CMK (cell line): ENCODE results near the gene DGKB.

Experiments
- DNase-seq: peaks from one replicate; pipeline ENCODE4 v3.0.0-alpha.2; 2010; ENCODE audit warnings: low read depth

The DGKB gene

DNA sequence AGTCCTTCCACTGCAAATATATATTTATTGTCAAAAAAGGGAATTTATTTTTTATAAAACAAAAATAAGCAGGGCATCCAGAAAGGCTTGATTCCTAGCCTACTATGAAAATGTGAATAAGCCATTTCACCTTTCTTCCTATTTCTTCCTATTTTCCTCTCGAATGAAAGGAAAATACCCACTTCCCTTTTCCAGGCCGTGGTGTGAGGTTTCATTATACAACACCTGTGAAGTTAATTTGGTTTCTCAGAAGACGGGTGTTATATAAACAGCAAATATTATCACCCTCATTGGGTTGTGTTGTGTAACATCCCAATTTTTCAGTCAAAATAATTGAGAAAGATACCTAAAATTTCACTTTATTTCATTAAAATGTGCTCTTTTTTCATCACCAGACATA is 214.3 kb downstream of the DGKB start:
- DNase-seq: no peak

DNA sequence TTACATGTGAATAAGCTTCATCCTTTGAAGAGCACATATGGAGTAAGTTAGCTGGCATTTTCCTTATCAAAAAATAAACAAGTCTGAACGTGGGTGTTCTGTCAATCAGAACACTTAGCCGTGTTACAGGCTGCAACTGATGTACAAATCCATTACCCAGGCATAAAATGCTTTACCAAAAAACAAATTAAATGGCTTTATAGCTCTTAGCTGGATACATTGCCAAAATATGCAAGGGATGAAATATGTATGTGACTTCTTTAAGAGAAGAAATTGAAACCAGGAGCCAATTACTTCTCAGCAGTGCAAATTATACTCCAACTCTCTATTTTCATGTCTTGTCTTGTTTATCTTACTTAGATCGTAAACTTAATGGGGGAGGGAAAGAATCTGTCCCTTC is 214.8 kb downstream of the DGKB start:
- DNase-seq: no peak

DNA sequence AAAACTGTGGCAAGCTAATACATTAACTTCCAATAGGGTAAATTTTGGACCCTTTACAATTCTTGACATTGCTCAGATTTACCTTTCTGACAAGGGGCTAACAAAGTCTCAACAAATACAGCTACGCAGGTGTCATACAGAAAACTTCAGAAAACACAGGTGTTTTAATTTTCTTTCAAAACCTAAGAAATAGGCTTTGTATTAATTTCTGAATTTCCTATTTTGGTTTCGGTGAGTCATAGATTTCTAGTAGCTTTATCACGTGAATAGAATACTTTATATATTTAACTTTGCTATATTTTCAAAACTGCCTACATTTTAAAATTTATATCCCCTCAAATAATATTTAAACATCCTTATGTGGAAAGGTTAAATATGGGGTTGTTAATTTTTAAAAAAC is 215.3 kb downstream of the DGKB start:
- no peak for DNase-seq

DNA sequence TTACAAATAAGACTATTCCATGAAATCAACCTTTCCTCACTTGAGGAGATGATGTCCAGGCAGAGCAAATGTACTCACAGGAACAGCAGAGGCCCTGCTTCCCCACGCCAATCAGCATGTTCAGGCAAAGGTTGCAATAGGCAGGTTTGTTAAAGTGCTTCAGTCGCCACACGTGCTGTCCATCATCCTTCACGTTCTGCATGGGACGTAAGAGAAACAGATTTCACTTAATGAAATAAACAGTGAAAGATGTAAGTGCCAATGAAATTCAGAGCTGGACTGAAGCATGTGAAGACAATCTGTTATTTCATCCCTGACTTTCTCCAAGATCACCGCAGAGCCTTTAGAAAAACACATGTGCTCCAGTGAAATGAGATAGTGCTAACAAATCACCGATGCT is 217.4 kb downstream of the DGKB start:
- DNase-seq: no peak

DNA sequence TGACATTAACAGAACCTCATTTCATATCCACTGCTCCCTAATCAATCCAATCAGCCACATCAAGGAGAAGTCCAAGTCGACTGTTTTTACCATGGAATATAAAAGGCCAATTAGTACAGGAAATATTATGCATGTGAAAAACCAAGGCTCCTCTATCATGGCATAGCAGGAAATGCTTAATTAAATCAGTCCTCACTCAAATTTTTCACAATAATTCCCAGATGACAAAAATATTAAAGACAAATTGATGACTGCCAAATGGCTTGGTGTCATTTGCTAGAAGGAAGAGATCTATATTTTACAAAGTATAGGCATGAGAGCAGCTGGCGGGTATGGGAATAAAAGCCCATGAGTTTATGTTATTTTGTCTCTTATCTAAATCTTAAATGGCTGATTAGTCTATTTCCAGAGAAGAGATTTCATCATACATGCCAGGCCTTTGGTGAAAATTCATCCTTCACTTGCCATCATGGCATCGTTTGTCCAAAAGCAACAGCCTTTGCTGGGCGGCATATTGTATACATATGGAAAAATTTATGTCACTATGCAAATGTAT is 219.6 kb downstream of the DGKB start:
- no peak for DNase-seq

DNA sequence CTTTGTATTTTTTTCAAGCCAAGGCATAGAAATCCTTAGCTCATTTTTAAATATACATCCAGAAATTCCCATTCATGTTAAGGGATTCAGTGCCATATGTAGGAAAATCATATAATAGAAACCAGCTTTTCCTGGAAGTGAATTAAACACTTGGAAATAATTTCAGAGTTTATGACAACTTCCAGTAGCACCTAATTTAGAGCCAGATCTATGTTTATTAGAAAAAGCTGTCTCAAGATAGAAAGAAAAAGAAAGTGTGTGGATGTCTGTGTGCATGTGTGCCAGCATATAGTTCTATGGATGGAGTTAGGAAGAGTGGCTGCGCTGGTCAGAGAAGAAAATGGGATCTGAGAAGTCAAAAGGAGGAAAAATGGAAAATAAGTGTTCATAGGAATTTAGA is 225.7 kb downstream of the DGKB start:
- no peak for DNase-seq

DNA sequence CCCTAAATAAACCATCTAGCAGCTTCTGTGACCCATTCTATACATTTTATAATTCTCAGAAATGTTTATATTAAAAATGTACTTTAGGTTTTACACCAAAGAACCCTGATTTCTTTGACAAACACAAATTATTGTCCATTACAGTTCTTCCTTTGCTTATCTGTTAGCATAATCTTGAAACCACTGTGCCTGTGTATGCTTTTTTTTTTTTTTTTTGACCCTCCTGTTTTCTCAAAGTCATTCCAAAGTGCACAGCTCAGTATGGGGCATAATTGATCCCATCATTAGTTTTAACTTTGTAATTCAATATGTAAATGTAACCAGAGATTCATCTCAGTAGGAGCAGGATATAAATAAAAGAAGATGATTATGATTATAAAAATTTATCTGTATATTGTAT is 229.3 kb downstream of the DGKB start:
- DNase-seq: no peak

DNA sequence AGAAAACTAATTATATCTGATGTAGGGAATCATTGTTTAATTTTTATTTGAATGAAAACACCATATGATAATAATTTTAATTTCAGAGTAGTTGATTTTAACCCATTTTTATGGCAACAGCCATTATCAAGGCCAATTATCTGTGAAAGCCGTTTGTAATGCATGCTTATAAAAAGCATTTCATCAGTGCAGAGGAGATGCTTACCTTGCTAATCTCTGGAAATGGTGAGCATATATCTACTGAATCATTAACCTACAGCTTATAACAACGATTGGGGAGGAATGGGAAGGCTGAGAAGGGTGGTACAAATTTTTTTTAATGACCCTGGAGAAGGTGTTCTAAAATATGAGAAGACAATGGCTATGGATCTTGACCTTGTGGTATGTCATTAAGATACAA is 235.6 kb downstream of the DGKB start:
- DNase-seq: no peak

DNA sequence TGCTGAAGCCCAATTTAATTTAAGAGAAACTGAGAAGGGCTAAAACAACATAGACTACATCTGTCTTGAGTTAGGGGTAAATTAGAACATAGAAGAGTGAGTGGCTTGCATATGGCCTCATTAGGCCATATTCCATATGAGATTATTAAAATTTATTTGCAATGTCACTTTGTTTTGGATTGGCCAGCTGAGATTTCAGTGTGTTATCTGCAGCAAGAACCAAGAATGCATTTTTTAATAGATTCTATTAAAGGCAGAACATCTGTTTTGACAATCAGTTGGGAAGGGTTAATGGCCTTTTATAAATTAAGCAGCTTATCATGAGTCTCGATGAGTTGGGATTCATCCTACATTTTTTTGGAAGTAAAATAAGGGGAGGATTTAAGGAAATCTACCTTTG is 236.2 kb downstream of the DGKB start:
- no peak for DNase-seq

DNA sequence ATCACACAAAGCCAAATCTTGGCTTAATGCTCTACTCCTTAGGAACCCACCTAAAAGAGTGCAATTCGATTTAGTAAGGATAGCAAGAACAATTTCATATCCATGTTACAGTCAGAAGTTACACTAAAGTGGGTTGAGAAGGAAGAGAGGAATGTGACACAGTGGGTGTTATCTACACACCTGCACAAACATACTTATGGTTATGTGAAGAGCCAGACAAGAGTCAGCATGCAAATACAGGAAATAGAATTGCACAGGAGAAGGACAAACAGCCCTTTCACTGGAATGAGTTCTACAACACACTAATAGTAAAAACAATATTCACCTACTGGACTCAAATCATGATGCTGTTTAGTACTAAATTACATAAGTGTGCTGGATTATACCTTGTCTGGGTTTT is 262.8 kb downstream of the DGKB start:
- no peak for DNase-seq

DNA sequence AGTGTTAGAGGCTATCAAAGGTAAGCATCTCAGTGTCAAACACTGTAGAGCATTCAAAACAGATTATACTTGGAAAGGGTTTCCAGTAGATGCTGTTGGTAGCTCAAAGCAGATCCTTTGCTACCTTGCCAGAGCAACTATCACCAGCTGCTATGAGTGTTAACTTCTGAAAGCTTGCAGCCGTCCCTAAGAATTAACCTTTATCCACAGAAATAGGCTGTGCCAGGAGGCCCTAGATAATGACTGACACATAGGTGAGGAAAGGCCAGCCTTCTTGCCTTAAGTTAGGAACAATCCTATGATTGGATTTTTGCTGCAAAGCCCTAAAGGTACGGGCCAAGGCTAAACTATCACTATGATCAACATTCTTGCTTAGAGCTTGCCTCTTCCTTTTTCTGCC is 263.2 kb downstream of the DGKB start:
- DNase-seq: no peak

DNA sequence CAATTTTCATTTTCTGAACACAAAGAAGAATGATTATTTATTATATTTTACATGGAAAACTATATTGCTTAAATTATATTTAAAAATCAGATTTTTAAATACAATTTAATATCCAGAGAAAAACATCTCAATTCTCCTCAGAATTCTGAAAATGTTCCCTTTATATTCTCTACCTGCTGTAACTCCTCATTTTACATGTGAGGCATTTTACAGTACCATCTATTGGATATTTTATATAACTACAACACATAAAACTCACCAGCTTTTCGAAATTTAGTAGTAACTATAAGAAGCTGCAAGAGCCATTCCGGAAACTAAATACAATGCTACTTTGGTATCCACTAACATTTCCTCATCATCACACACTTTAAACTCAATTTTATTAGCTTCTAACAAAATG is 264.6 kb downstream of the DGKB start:
- no peak for DNase-seq

DNA sequence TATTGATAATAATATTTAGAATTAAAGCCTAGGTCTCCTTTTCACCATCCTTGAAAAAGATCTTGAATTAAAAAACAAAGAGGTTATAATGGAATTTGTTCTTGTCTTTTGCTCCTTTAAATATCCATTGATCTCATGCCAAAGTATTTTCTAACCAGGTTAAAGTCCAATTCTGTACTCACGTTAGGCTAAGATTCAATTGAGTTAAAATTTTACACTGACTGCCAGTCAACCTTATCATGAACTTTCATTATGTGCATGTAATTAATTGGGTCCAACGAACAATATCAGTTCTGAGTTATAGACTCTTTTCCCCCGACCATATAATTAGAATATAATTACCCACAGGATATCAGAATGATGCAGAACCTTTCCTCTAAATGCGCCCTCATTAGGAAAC is 266.6 kb downstream of the DGKB start:
- no peak for DNase-seq

DNA sequence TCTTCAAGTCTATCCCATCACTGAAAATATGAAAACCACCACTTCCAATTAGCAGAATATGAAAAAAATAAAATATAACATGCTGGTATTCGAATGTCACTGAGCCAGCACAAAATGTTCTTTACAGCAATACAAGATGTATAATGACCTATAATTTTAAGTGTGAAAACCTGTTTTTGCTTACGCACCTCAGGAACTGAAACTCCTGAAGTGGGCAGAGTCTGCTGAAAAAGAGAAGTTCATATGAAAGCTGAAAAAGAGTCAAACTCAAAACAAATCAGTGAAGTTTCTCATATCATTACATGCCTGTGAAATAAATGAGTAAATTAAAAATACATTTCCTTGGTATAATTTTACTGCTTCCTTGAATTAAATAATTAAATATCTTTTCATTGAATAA is 272.5 kb downstream of the DGKB start:
- DNase-seq: no peak

DNA sequence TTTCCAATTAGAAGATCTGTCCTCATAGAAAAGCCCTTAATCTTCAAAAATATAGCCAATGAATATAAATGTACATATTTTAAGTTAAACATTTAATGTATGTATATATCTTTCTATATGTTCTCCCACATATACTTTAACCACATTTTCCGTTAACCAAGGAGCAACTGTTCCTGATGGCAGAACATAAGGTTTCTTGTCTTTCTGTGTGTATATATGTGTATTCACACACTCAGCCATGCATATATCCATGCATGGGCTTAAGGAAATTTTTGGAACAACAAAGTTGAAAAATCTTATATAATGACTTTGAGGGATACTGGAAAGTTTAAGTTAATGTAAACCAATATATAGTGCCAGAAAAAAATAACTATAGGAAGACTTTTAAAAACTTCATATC is 274.0 kb downstream of the DGKB start:
- DNase-seq: no peak

DNA sequence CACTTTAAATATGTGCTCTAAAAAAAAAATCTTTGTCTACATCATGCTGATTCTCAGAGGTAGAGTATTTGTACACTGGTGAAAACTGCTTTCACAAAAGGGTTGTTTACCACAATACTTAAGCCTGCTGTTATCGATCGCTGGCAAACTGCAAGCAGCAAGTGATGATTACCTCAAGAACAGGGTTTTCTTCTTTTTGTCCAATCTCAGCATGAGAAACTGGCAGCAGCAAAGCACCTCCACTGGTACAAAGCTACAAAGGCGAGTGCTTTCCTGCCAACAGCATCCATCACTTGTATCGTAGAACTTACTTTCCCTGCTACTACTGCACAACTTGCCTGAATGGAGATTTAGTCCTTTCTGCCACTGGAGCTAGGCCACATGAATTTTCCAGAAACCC is 276.5 kb downstream of the DGKB start:
- DNase-seq: no peak

DNA sequence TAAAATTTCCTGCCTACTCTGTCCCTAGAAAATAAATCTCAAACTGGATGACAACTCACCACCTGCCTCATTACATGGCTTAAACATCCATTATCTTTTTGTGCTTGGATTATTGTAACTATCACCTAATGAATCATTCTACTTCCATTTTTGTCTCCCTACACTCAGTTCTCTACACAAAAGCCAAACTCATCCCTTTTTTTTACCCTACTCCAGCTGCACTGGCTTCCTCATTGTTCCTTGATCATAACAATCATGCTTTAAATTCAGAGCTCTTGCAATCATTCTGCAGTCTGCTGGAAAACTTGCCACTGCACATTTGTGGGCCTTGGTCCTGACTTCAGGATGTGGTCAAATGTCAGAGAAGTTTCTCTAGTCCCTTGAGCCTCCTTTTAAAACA is 280.0 kb downstream of the DGKB start:
- DNase-seq: no peak

DNA sequence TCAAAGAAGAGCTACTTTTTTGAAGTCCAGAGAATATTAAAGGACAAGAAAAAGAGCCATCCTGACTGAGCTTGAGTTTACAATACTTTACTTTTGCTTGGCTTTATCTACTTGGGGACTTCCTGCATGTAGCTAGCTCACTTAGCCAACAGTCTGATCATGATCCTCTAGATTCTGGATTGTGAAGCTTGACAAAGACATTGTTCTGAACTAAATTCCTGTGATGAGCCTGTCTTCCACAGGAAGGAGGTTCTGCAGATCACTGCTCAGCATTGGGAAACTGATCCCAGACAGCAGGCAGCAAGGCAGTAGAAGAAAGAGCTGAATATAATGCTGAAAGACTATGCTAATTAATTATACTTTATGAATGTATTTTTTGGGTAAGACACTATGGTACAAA is 296.4 kb downstream of the DGKB start:
- peak; percentile 5 for DNase-seq

DNA sequence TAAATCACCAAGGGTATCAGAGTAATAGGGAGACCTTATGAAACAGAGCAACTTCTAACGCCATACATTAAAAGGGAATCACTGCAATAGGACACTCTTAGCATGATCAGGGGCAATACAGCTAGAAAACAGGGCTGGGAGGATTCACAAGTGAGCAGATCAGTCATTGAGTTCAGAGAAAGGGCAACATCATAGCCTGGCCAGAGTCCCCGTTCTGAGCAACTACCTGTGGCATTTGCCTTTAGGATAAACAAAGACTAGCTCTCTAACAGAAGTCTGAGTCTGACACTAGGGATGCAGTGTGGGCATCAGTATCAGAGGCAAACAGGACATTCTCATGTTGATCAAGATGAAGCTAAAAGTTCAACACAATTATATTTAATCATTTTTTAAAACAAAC is 297.9 kb downstream of the DGKB start:
- no peak for DNase-seq

DNA sequence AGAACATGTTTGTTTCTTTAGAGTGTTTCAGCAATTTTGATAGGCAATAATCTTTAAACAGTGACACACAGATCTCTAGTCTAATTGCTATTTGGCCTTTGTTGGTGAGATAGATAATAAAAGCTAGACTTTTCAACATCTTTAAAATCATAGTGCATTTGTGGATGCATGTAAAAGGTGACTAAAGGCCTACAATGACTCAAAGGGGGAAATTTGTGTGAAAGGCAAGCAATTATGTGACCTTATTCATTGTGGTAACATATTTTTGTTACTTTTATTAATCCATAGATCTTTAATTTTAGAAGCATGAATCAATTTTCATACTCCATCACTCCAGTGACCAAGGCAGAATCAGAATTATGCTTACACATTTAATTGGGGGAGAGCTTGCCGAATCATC is 299.7 kb downstream of the DGKB start:
- no peak for DNase-seq

DNA sequence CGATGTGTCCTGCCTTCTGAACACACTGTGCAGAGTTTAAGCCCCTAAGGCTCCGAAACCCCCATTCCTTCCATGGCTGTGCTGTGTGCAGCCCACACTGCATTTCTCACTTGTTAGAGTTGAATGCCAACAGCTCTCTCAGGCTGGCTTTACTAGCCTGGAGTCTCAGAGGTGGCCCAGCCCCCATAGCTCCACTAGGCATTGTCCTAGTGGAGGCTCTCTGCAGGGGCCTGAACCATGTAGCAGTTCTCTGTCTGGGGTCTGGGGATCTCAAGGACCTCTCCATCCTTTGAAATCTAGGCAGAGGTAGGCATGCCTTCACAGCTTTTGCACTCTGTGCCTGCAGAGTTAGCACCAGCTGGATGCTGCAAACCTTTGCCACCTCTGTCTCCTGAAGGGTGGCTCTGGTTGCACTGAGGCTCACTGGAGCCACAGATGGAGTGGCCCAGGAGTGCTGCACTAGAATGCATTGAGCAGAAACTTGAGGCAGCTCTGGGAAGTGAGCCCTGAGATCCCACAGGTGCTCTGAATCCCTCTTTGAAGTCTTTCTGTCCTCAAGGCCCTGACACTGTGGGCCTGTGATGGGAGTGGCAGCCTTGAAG is 301.7 kb downstream of the DGKB start:
- DNase-seq: no peak

DNA sequence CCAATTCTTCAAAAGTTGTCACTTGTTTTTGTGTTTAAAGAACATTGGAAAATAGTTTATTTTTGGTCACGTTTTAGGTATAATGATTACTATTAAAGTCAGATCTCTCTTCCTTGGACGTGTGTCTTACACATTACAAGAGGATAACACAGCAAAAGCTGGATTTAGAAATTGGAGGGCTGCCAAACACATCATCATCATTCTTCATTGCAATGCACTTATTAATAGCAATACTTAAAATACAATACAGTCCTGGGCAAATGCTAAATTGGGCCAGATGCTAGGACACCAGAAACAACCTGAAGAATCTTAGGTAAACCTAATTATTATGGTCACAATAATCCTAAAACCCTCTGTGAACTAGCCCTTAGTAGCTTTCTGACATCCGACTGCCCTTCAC is 303.6 kb downstream of the DGKB start:
- no peak for DNase-seq

DNA sequence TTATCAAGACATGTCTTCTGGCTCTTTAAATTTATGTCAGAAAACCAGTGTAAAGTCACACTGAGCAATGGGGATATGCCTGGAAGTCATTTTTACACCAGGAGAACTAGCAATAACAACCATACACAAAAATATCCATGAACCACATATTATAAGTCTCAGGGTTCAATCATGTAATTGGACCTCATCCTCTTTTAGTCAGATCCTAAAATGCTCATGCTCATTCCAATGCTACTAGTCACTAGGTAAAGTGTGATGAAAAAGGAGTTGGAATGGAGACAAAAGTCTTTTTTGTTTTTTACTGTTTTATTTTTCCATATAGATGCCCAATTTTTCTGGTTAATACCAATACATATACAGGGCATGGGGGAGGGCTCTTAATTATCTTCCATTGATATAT is 306.1 kb downstream of the DGKB start:
- no peak for DNase-seq

DNA sequence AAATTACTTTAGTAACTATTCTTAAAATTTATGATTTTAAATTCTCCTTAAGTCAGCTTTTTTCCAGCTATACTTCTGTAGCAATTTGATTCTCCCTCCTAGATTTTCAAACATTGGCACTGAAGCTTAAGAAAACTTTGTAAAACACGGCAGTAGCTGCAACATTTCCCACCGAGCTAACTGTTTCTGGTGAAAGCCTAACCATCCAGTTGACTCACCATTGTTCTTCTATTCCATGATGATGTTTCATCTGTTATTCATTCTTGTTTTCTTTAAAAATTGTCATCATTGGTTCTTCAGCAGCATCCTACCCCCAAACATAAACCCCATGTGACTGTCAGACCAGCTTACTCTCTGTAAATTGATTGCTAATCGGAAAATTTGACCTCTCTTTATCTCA is 312.3 kb downstream of the DGKB start:
- DNase-seq: no peak

DNA sequence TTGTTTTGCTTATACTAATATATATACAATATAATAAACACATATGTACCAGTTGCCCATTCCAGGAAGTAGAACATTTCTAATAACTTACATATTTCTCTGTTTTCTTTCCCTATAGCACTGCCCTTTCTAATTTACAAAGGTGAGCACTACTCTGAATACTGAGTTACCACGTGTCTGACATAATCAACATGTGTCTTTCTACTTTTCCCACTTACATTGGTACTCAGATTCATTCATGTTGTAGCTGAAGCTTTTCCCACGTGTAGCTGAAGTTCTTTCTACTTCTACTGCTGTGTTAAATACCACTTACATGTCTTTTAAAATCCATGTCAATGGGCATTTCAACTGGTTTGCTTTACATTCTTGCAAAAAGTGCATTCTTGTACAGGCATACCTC is 317.3 kb downstream of the DGKB start:
- DNase-seq: no peak
